K562 (cell line): ENCODE results near the gene CHD6. TPM values are rescaled to one million over a fixed set of nuclear protein-coding genes. Genes with fewer than 3 reads are reported as not detected.

Experiments
- ATAC-seq: fragments of 200-7000 bp; cut with Tn5 transposase; 3 replicates; pipeline ENCODE4 v1.9.1; 2020; ENCODE audit warnings: moderate library complexity
- BruUV-seq: library from RNA; stranded (reverse); fragments of 400-500 nt; replicated peaks from 2 replicates; lab custom pipeline; 2021; lab: Mats Ljungman, UMichigan
- CTCF ChIA-PET: fragments of 300-600 bp; formaldehyde crosslinking; extraction: SDS; loops from one replicate; lab custom pipeline; 2021; ENCODE audit warnings: low intra/inter-chr PET ratio; lab: Yijun Ruan, JAX
- POLR2A ChIA-PET: fragments of 300-600, 350-650 bp; sonication (Branson Sonifier 250); formaldehyde crosslinking; extraction: SDS; loops from one replicate; lab custom pipeline; 2021; ENCODE audit warnings: antibody characterized with exemption, inconsistent platforms; lab: Yijun Ruan, JAX
- DNase-seq, 4 experiments: peaks; one replicate each; pipeline versions ENCODE4 v3.0.0 to v3.0.0-alpha.2; 2011 to 2018; ENCODE audit warnings: low spot score in 3 of 4, mixed read lengths in 3 of 4; ENCODE audit errors: extremely low read depth in 1 of 4
- FAIRE-seq: peaks from 2 replicates; lab custom pipeline; 2011; peaks lifted over from hg19 to GRCh38; lab: Jason Lieb, UNC
- H2AFZ ChIP-seq: 2 replicates; pipeline ENCODE4 v1.6.0; 2011; ENCODE audit warnings: low read depth, low read length, control low read depth, inconsistent platforms
- H3K27ac ChIP-seq: fragments of 200-600 bp; 3 replicates; pipeline ENCODE4 v1.8.0; 2011; ENCODE audit warnings: low read depth, mild to moderate bottlenecking, control low read depth, inconsistent platforms, low read length, moderate library complexity, mixed read lengths; ENCODE audit errors: extremely low read depth
- H3K27me3 ChIP-seq, 2 experiments: fragments of 300-600 bp in 1 of 2; 2 replicates in 1 of 2; 3 replicates in 1 of 2; pipeline versions ENCODE4 v1.6.0 to v1.8.0; 2011; ENCODE audit warnings: inconsistent platforms in 2 of 2, low read length in 2 of 2, mild to moderate bottlenecking in 1 of 2, mixed read lengths in 1 of 2, moderate library complexity in 1 of 2; ENCODE audit not compliant: control insufficient read depth in 2 of 2, insufficient read depth in 2 of 2
- H3K36me3 ChIP-seq: fragments of 300-600 bp; 3 replicates; pipeline ENCODE4 v1.8.0; 2011; ENCODE audit warnings: mild to moderate bottlenecking, low read length, inconsistent platforms; ENCODE audit not compliant: control insufficient read depth, insufficient read depth
- H3K4me1 ChIP-seq, 2 experiments: fragments of 200-600 bp in 1 of 2; replicated peaks in 1 of 2; 2 replicates in 1 of 2; 3 replicates in 1 of 2; pipeline versions ENCODE4 v1.5.1 to v1.8.0; 2011; ENCODE audit warnings: inconsistent platforms in 2 of 2, low read length in 2 of 2, mild to moderate bottlenecking in 1 of 2, mixed read lengths in 1 of 2, moderate library complexity in 1 of 2; ENCODE audit not compliant: control insufficient read depth in 2 of 2, insufficient read depth in 2 of 2
- H3K4me2 ChIP-seq: 2 replicates; pipeline ENCODE4 v1.6.1; 2011; ENCODE audit warnings: low read length, control low read depth, inconsistent platforms, mixed read lengths; ENCODE audit not compliant: insufficient read depth
- H3K4me3 ChIP-seq: fragments of 200-600 bp; sonication (generic), shearing (Covaris generic); 2 replicates; pipeline ENCODE4 v1.5.1; 2016; ENCODE audit warnings: control low read depth, inconsistent platforms
- H3K79me2 ChIP-seq: fragments of 200-600 bp; 3 replicates; pipeline ENCODE4 v1.8.0; 2011; ENCODE audit warnings: low read length, inconsistent platforms; ENCODE audit not compliant: control insufficient read depth, insufficient read depth
- H3K9ac ChIP-seq, 2 experiments: 2 replicates each; pipeline versions ENCODE4 v1.6.0 to v1.6.1; 2011; ENCODE audit warnings: low read depth in 2 of 2, low read length in 2 of 2, control low read depth in 1 of 2, inconsistent platforms in 1 of 2, mild to moderate bottlenecking in 1 of 2, mixed read lengths in 1 of 2; ENCODE audit not compliant: insufficient read depth in 1 of 2
- H3K9me1 ChIP-seq: one replicate; pipeline ENCODE4 v1.6.0; 2011; ENCODE audit warnings: inconsistent platforms, mild to moderate bottlenecking, low read length, moderate library complexity; ENCODE audit not compliant: control insufficient read depth, insufficient read depth
- H3K9me3 ChIP-seq: replicated peaks from 2 replicates; pipeline ENCODE4 v1.5.1; 2011; ENCODE audit warnings: low read depth, low read length, inconsistent platforms; ENCODE audit not compliant: control insufficient read depth, insufficient read depth
- H4K20me1 ChIP-seq: replicated peaks from 2 replicates; pipeline ENCODE4 v1.6.1; 2011; ENCODE audit warnings: low read length, inconsistent platforms, mixed read lengths; ENCODE audit not compliant: control insufficient read depth, insufficient read depth
- ASH1L ChIP-seq: fragments of 450-650 bp; IDR thresholded peaks from 2 replicates; pipeline ENCODE4 v1.6.1; 2018; ENCODE audit warnings: borderline replicate concordance, mild to moderate bottlenecking, low read depth; ENCODE audit not compliant: partially characterized antibody
- CHD4 ChIP-seq: fragments of 200-600 bp; sonication (generic); IDR thresholded peaks from 3 replicates; pipeline ENCODE4 v1.6.1; 2012; ENCODE audit warnings: low read depth, mild to moderate bottlenecking, mixed read lengths, low read length, inconsistent platforms; ENCODE audit not compliant: insufficient read depth, insufficient replicate concordance, poor library complexity, severe bottlenecking
- PHF21A ChIP-seq: fragments of 450-650 bp; IDR thresholded peaks from 2 replicates; pipeline ENCODE4 v1.6.1; 2017; ENCODE audit warnings: low read depth, borderline replicate concordance
- SMAD2 ChIP-seq: fragments of 150-350 bp; IDR thresholded peaks from 2 replicates; pipeline ENCODE4 v1.6.1; 2014; ENCODE audit warnings: low read depth, mild to moderate bottlenecking, low read length
- SMC3 ChIP-seq: conservative IDR thresholded peaks from 2 replicates; pipeline ENCODE4 v1.6.1; 2011; ENCODE audit warnings: low read depth, low read length, improper control_type of control experiment; ENCODE audit not compliant: insufficient read depth
- TEAD1 ChIP-seq, 2 experiments: fragments of 450-650 bp in 1 of 2; sonication (generic) in 1 of 2; formaldehyde crosslinking; IDR thresholded peaks; 2 replicates each; pipeline versions ENCODE4 v1.4.0 to v1.8.0; 2020 to 2022; ENCODE audit warnings: mild to moderate bottlenecking in 2 of 2, missing genetic modification reagents in 1 of 2
- XRCC5 ChIP-seq: fragments of 200-400 bp; formaldehyde crosslinking; IDR thresholded peaks from 2 replicates; pipeline ENCODE4 v1.6.1; 2017; ENCODE audit warnings: low read depth, mild to moderate bottlenecking, low read length
- ZBTB49 ChIP-seq: sonication (generic); formaldehyde crosslinking; IDR thresholded peaks from 2 replicates; pipeline ENCODE4 v1.8.0; 2022; ENCODE audit warnings: missing genetic modification reagents, mild to moderate bottlenecking, borderline replicate concordance
- ZFP36 ChIP-seq: fragments of 150-350 bp; IDR thresholded peaks from 2 replicates; pipeline ENCODE4 v1.6.1; 2018; ENCODE audit warnings: low read length, low read depth; ENCODE audit not compliant: partially characterized antibody
- ZFPM2 ChIP-seq: fragments of 250-450 bp; sonication (Bioruptor Pico); IDR thresholded peaks from 2 replicates; pipeline ENCODE4 v1.5.1; 2022; ENCODE audit warnings: mild to moderate bottlenecking
- ZKSCAN8 ChIP-seq: fragments of 200-800 bp; sonication (Bioruptor generic); IDR thresholded peaks from 2 replicates; pipeline ENCODE4 v1.6.1; 2016; ENCODE audit warnings: missing genetic modification characterization, missing compliant biosample characterization
- WGBS: fragments of 100-300 bp; shearing (Covaris generic); methylation state at CpG from one replicate; pipeline ENCODE4 v1.1.6; 2016; ENCODE audit warnings: low coverage, mixed read lengths; ENCODE audit not compliant: insufficient coverage; ENCODE audit errors: missing lambda C conversion rate; 5-methylcytosine and 5-hydroxymethylcytosine counted together
- in situ Hi-C: fragments of 300-500 bp; cut with MboI; formaldehyde crosslinking; loops from 4 replicates; pipeline ENCODE4 v1.15.0; 2018; ENCODE audit warnings: inconsistent platforms, mixed read lengths
- intact Hi-C: fragments of 100-400 bp; cut with micrococcal nuclease; formaldehyde crosslinking; loops from 2 replicates; pipeline ENCODE4 v1.14.2; 2022
- polyA plus RNA-seq, 8 experiments: library from polyadenylated mRNA; depleted of rRNA in 4 of 8; stranded (reverse) in 5 of 8; unstranded in 3 of 8; fragments of >200 nt; fragmentation: Nextera tagmentation in 2 of 8; fragmentation: Illumina TruSeq in 1 of 8; extraction: Ambion mirVana in 2 of 8; extraction: Trizol in 1 of 8; gene quantifications; 2 replicates each; pipeline versions ENCODE4 v1.2.1 to v1.2.3, GENCODE V29; 2011 to 2014; ENCODE audit warnings: inconsistent platforms in 1 of 8, missing spikeins in 1 of 8
- total RNA-seq, 7 experiments: library from RNA; depleted of rRNA in 6 of 7; stranded (reverse); fragments of >200 nt in 6 of 7; fragmentation: Illumina TruSeq in 2 of 7; extraction: Trizol in 2 of 7; gene quantifications; 2 replicates each; pipeline versions ENCODE4 v1.2.1 to v1.2.3, GENCODE V29; 2011 to 2021; ENCODE audit warnings: low replicate concordance in 1 of 7
- TF ChIP-seq, protein P1 (sequence below): sonication (generic); formaldehyde crosslinking; IDR thresholded peaks from 2 replicates; pipeline ENCODE4 v1.8.0; 2022; ENCODE audit warnings: mild to moderate bottlenecking, missing genetic modification reagents
- TF ChIP-seq, protein P2 (sequence below), 2 experiments: fragments of 450-650 bp; IDR thresholded peaks; 2 replicates each; pipeline ENCODE4 v1.6.1; 2016

Gene CHD6
- total and polyA plus RNA-seq, 9 of the 15 experiments (the other 6 are each of a cell fraction or from before 2014, with no cell fraction given), result 3.9 to 24.2 (median 12.8) TPM

GRCh38 chr20:41483553-41483930, 134.6 kb downstream of the CHD6 start:
- POLR2A ChIA-PET, result interaction anchor here (0.8 to 1.5 kb wide), 2 partner anchors 11 to 476 kb away, joined by 3 to 7 read pairs; no protein-coding TSS in a partner anchor

More at GRCh38 chr20:41483553-41483930, 134.6 kb downstream of the CHD6 start:
- BruUV-seq, result no TSS peak
- Histone ChIP-seq H4K20me1 (no peaks in the 10 kb centered on the region), H3K4me2 (no peak overlapping the region), H3K9ac (no peak overlapping the region), H3K9me3 (no peaks in the 10 kb centered on the region), H3K36me3 (peaks cover 46% of the 10 kb centered on the region; the same call in 2 of the 3 replicates), H3K27me3 (no peaks in the 10 kb centered on the region), H3K9me1 (no peaks in the 10 kb centered on the region), H3K79me2 (no peaks in the 10 kb centered on the region), H2AFZ (no peak overlapping the region)
- FAIRE-seq (no peak), DNase-seq (no peak), ATAC-seq (no peak)
- WGBS, result 80% methylated on average over 1 of the region's 1 CpG
- intact Hi-C loops (no loop called here), in situ Hi-C loops (no loop called here)
- CTCF ChIA-PET, result no interaction called here
- TF ChIP-seq, protein P1, sequence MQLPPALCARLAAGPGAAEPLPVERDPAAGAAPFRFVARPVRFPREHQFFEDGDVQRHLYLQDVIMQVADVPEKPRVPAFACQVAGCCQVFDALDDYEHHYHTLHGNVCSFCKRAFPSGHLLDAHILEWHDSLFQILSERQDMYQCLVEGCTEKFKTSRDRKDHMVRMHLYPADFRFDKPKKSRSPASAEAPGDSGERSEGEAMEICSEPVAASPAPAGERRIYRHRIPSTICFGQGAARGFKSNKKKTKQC, result no peak
- TF ChIP-seq CHD4 (no peak), TEAD1 (CRISPR knock-in tag; IDR thresholded peaks at IDR 0.05) (no peak), ZKSCAN8 (CRISPR knock-in tag) (no peak), SMAD2 (no peak), SMC3 (no peak), ZFPM2 (CRISPR knock-in tag) (no peak), ZFP36 (no peak), XRCC5 (no peak), PHF21A (no peak), ZBTB49 (CRISPR knock-in tag) (no peak), ASH1L (no peak)
- TF ChIP-seq, protein P2, sequence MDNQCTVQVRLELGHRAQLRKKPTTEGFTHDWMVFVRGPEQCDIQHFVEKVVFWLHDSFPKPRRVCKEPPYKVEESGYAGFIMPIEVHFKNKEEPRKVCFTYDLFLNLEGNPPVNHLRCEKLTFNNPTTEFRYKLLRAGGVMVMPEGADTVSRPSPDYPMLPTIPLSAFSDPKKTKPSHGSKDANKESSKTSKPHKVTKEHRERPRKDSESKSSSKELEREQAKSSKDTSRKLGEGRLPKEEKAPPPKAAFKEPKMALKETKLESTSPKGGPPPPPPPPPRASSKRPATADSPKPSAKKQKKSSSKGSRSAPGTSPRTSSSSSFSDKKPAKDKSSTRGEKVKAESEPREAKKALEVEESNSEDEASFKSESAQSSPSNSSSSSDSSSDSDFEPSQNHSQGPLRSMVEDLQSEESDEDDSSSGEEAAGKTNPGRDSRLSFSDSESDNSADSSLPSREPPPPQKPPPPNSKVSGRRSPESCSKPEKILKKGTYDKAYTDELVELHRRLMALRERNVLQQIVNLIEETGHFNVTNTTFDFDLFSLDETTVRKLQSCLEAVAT (IDR thresholded peaks at IDR 0.05), result no peak
- TF ChIP-seq, all 486 proteins: peak for 0
- Histone ChIP-seq H3K4me3 (no peak overlapping the region), H3K4me1 (no peaks in the 10 kb centered on the region), H3K27ac (no peak overlapping the region)
